K562 (cell line): ENCODE results near the gene ANKRD66. TPM values are rescaled to one million over a fixed set of nuclear protein-coding genes. Genes with fewer than 3 reads are reported as not detected.

Source experiments
- ATAC-seq: fragments of 200-7000 bp; cut with Tn5 transposase; 3 replicates; pipeline ENCODE4 v1.9.1; 2020; ENCODE audit warnings: moderate library complexity
- BruUV-seq: library from RNA; stranded (reverse); fragments of 400-500 nt; replicated peaks from 2 replicates; lab custom pipeline; 2021; lab: Mats Ljungman, UMichigan
- CTCF ChIA-PET: fragments of 300-600 bp; formaldehyde crosslinking; extraction: SDS; loops from one replicate; lab custom pipeline; 2021; ENCODE audit warnings: low intra/inter-chr PET ratio; lab: Yijun Ruan, JAX
- POLR2A ChIA-PET: fragments of 300-600, 350-650 bp; sonication (Branson Sonifier 250); formaldehyde crosslinking; extraction: SDS; loops from one replicate; lab custom pipeline; 2021; ENCODE audit warnings: antibody characterized with exemption, inconsistent platforms; lab: Yijun Ruan, JAX
- DNase-seq, 4 experiments: peaks; one replicate each; pipeline versions ENCODE4 v3.0.0 to v3.0.0-alpha.2; 2011 to 2018; ENCODE audit warnings: low spot score in 3 of 4, mixed read lengths in 3 of 4; ENCODE audit errors: extremely low read depth in 1 of 4
- FAIRE-seq: peaks from 2 replicates; lab custom pipeline; 2011; peaks lifted over from hg19 to GRCh38; lab: Jason Lieb, UNC
- H2AFZ ChIP-seq: 2 replicates; pipeline ENCODE4 v1.6.0; 2011; ENCODE audit warnings: low read depth, low read length, control low read depth, inconsistent platforms
- H3K27ac ChIP-seq: fragments of 200-600 bp; 3 replicates; pipeline ENCODE4 v1.8.0; 2011; ENCODE audit warnings: low read depth, mild to moderate bottlenecking, control low read depth, inconsistent platforms, low read length, moderate library complexity, mixed read lengths; ENCODE audit errors: extremely low read depth
- H3K27me3 ChIP-seq, 2 experiments: fragments of 300-600 bp in 1 of 2; 2 replicates in 1 of 2; 3 replicates in 1 of 2; pipeline versions ENCODE4 v1.6.0 to v1.8.0; 2011; ENCODE audit warnings: inconsistent platforms in 2 of 2, low read length in 2 of 2, mild to moderate bottlenecking in 1 of 2, mixed read lengths in 1 of 2, moderate library complexity in 1 of 2; ENCODE audit not compliant: control insufficient read depth in 2 of 2, insufficient read depth in 2 of 2
- H3K36me3 ChIP-seq: fragments of 300-600 bp; 3 replicates; pipeline ENCODE4 v1.8.0; 2011; ENCODE audit warnings: mild to moderate bottlenecking, low read length, inconsistent platforms; ENCODE audit not compliant: control insufficient read depth, insufficient read depth
- H3K4me1 ChIP-seq, 2 experiments: fragments of 200-600 bp in 1 of 2; replicated peaks in 1 of 2; 2 replicates in 1 of 2; 3 replicates in 1 of 2; pipeline versions ENCODE4 v1.5.1 to v1.8.0; 2011; ENCODE audit warnings: inconsistent platforms in 2 of 2, low read length in 2 of 2, mild to moderate bottlenecking in 1 of 2, mixed read lengths in 1 of 2, moderate library complexity in 1 of 2; ENCODE audit not compliant: control insufficient read depth in 2 of 2, insufficient read depth in 2 of 2
- H3K4me2 ChIP-seq: 2 replicates; pipeline ENCODE4 v1.6.1; 2011; ENCODE audit warnings: low read length, control low read depth, inconsistent platforms, mixed read lengths; ENCODE audit not compliant: insufficient read depth
- H3K4me3 ChIP-seq: fragments of 200-600 bp; sonication (generic), shearing (Covaris generic); 2 replicates; pipeline ENCODE4 v1.5.1; 2016; ENCODE audit warnings: control low read depth, inconsistent platforms
- H3K79me2 ChIP-seq: fragments of 200-600 bp; 3 replicates; pipeline ENCODE4 v1.8.0; 2011; ENCODE audit warnings: low read length, inconsistent platforms; ENCODE audit not compliant: control insufficient read depth, insufficient read depth
- H3K9ac ChIP-seq, 2 experiments: 2 replicates each; pipeline versions ENCODE4 v1.6.0 to v1.6.1; 2011; ENCODE audit warnings: low read depth in 2 of 2, low read length in 2 of 2, control low read depth in 1 of 2, inconsistent platforms in 1 of 2, mild to moderate bottlenecking in 1 of 2, mixed read lengths in 1 of 2; ENCODE audit not compliant: insufficient read depth in 1 of 2
- H3K9me1 ChIP-seq: one replicate; pipeline ENCODE4 v1.6.0; 2011; ENCODE audit warnings: inconsistent platforms, mild to moderate bottlenecking, low read length, moderate library complexity; ENCODE audit not compliant: control insufficient read depth, insufficient read depth
- H3K9me3 ChIP-seq: replicated peaks from 2 replicates; pipeline ENCODE4 v1.5.1; 2011; ENCODE audit warnings: low read depth, low read length, inconsistent platforms; ENCODE audit not compliant: control insufficient read depth, insufficient read depth
- H4K20me1 ChIP-seq: replicated peaks from 2 replicates; pipeline ENCODE4 v1.6.1; 2011; ENCODE audit warnings: low read length, inconsistent platforms, mixed read lengths; ENCODE audit not compliant: control insufficient read depth, insufficient read depth
- ERF ChIP-seq: fragments of 450-650 bp; formaldehyde crosslinking; IDR thresholded peaks from 2 replicates; pipeline ENCODE4 v1.4.0; 2020; ENCODE audit warnings: mild to moderate bottlenecking, mixed read lengths
- HDAC2 ChIP-seq: fragments of 450-650 bp; IDR thresholded peaks from 2 replicates; pipeline ENCODE4 v1.6.1; 2016; ENCODE audit warnings: mild to moderate bottlenecking
- HEY1 ChIP-seq: fragments of 250-450 bp; sonication (Bioruptor Pico); IDR thresholded peaks from 2 replicates; pipeline ENCODE4 v1.5.0; 2020; ENCODE audit warnings: mild to moderate bottlenecking, moderate library complexity, borderline replicate concordance
- TEAD2 ChIP-seq: fragments of 450-650 bp; IDR thresholded peaks from 2 replicates; pipeline ENCODE4 v1.6.1; 2016; ENCODE audit warnings: missing genetic modification characterization, control low read depth, missing compliant biosample characterization
- ZNF12 ChIP-seq: sonication (generic); formaldehyde crosslinking; IDR thresholded peaks from 2 replicates; pipeline ENCODE4 v1.4.0; 2020; ENCODE audit warnings: mild to moderate bottlenecking, missing genetic modification reagents
- ZNF197 ChIP-seq: fragments of 200-800 bp; sonication (Bioruptor generic); IDR thresholded peaks from 2 replicates; pipeline ENCODE4 v1.6.1; 2016; ENCODE audit warnings: low read depth, missing genetic modification characterization, missing compliant biosample characterization
- ZNF57 ChIP-seq: fragments of 450-650 bp; formaldehyde crosslinking; IDR thresholded peaks from 2 replicates; pipeline ENCODE4 v1.4.0; 2020; ENCODE audit warnings: mild to moderate bottlenecking, moderate library complexity
- ZSCAN29 ChIP-seq: fragments of 450-650 bp; IDR thresholded peaks from 2 replicates; pipeline ENCODE4 v1.6.1; 2017
- WGBS: fragments of 100-300 bp; shearing (Covaris generic); methylation state at CpG from one replicate; pipeline ENCODE4 v1.1.6; 2016; ENCODE audit warnings: low coverage, mixed read lengths; ENCODE audit not compliant: insufficient coverage; ENCODE audit errors: missing lambda C conversion rate; 5-methylcytosine and 5-hydroxymethylcytosine counted together
- in situ Hi-C: fragments of 300-500 bp; cut with MboI; formaldehyde crosslinking; loops from 4 replicates; pipeline ENCODE4 v1.15.0; 2018; ENCODE audit warnings: inconsistent platforms, mixed read lengths
- intact Hi-C: fragments of 100-400 bp; cut with micrococcal nuclease; formaldehyde crosslinking; loops from 2 replicates; pipeline ENCODE4 v1.14.2; 2022
- polyA plus RNA-seq, 8 experiments: library from polyadenylated mRNA; depleted of rRNA in 4 of 8; stranded (reverse) in 5 of 8; unstranded in 3 of 8; fragments of >200 nt; fragmentation: Nextera tagmentation in 2 of 8; fragmentation: Illumina TruSeq in 1 of 8; extraction: Ambion mirVana in 2 of 8; extraction: Trizol in 1 of 8; gene quantifications; 2 replicates each; pipeline versions ENCODE4 v1.2.1 to v1.2.3, GENCODE V29; 2011 to 2014; ENCODE audit warnings: inconsistent platforms in 1 of 8, missing spikeins in 1 of 8
- total RNA-seq, 7 experiments: library from RNA; depleted of rRNA in 6 of 7; stranded (reverse); fragments of >200 nt in 6 of 7; fragmentation: Illumina TruSeq in 2 of 7; extraction: Trizol in 2 of 7; gene quantifications; 2 replicates each; pipeline versions ENCODE4 v1.2.1 to v1.2.3, GENCODE V29; 2011 to 2021; ENCODE audit warnings: low replicate concordance in 1 of 7
- TF ChIP-seq, protein P1 (sequence below): sonication (generic); formaldehyde crosslinking; IDR thresholded peaks from 2 replicates; pipeline ENCODE4 v1.8.0; 2022; ENCODE audit warnings: mild to moderate bottlenecking, low read depth, missing genetic modification reagents
- TF ChIP-seq, protein P2 (sequence below): sonication (generic); formaldehyde crosslinking; IDR thresholded peaks from 2 replicates; pipeline ENCODE4 v1.8.0; 2022; ENCODE audit warnings: missing genetic modification reagents, mild to moderate bottlenecking, borderline replicate concordance
- TF ChIP-seq, protein P3 (sequence below): fragments of 250-450 bp; sonication (Bioruptor Pico); IDR thresholded peaks from 2 replicates; pipeline ENCODE4 v1.8.0; 2021; ENCODE audit warnings: mild to moderate bottlenecking, moderate library complexity
- TF ChIP-seq, protein P4 (sequence below), 2 experiments: fragments of 450-650 bp in 1 of 2; sonication (generic) in 1 of 2; formaldehyde crosslinking; conservative IDR thresholded peaks; 2 replicates each; pipeline versions ENCODE4 v1.4.0 to v1.8.1; 2020 to 2022; ENCODE audit warnings: mild to moderate bottlenecking in 1 of 2, missing genetic modification reagents in 1 of 2

ANKRD66 gene
- total and polyA plus RNA-seq, 9 of the 15 experiments (the other 6 are each of a cell fraction or from before 2014, with no cell fraction given) = not detected

DNA sequence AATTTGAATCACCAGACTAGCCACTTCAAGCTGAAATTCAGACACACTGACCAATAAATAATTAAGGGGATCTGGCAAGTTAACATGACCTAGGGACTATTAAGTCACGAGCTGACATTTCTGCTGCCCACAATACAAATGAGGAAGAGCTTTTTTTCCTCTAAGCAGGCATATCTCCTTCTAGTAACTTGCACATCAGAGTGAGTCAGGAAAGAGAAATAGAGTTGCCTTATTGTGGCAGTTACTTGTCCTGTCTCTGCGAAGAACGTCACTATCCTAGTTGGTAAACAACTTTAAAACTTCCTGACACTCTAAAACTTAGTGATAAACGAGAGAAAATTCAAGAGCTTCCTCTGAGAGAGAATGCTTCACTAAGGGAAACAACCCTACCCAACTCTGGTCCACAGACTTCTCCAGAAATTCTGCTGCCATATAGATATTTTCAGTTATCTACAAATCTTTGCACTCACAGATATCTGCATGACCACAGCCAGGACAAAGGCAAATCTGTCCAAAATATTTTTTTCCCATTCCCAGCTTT, 15.7 kb upstream of the ANKRD66 start:
- Histone ChIP-seq H3K4me1 (peaks cover 0 to 7% of the 10 kb centered on the region in 2 experiments; a peak in 1 of 5 replicates), H3K4me2 (no peak overlapping the region), H3K9ac (no peak overlapping the region), H3K4me3 (no peak overlapping the region), H3K27me3 (peaks cover 6 to 16% of the 10 kb centered on the region in 2 experiments; a peak in 4 of 5 replicates), H4K20me1 (no peaks in the 10 kb centered on the region), H2AFZ (no peak overlapping the region), H3K79me2 (no peaks in the 10 kb centered on the region), H3K36me3 (no peaks in the 10 kb centered on the region), H3K9me3 (no peaks in the 10 kb centered on the region), H3K27ac (no peak overlapping the region), H3K9me1 (no peaks in the 10 kb centered on the region)
- in situ Hi-C loops (no loop called here), intact Hi-C loops (no loop called here)
- whole genome bisulfite sequencing = 0% methylated on average over 4 of the region's 4 CpGs
- ChIA-PET CTCF (no interaction called here), POLR2A (no interaction called here)
- BruUV-seq = no TSS peak
- FAIRE-seq = no peak
- no peak for TF ChIP-seq HEY1 (CRISPR knock-in tag)
- TF ChIP-seq TEAD2 (tag) = no peak
- TF ChIP-seq, protein P1, sequence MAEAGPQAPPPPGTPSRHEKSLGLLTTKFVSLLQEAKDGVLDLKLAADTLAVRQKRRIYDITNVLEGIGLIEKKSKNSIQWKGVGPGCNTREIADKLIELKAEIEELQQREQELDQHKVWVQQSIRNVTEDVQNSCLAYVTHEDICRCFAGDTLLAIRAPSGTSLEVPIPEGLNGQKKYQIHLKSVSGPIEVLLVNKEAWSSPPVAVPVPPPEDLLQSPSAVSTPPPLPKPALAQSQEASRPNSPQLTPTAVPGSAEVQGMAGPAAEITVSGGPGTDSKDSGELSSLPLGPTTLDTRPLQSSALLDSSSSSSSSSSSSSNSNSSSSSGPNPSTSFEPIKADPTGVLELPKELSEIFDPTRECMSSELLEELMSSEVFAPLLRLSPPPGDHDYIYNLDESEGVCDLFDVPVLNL (CRISPR knock-in tag) = no peak
- no peak for TF ChIP-seq ZSCAN29
- TF ChIP-seq, protein P2, sequence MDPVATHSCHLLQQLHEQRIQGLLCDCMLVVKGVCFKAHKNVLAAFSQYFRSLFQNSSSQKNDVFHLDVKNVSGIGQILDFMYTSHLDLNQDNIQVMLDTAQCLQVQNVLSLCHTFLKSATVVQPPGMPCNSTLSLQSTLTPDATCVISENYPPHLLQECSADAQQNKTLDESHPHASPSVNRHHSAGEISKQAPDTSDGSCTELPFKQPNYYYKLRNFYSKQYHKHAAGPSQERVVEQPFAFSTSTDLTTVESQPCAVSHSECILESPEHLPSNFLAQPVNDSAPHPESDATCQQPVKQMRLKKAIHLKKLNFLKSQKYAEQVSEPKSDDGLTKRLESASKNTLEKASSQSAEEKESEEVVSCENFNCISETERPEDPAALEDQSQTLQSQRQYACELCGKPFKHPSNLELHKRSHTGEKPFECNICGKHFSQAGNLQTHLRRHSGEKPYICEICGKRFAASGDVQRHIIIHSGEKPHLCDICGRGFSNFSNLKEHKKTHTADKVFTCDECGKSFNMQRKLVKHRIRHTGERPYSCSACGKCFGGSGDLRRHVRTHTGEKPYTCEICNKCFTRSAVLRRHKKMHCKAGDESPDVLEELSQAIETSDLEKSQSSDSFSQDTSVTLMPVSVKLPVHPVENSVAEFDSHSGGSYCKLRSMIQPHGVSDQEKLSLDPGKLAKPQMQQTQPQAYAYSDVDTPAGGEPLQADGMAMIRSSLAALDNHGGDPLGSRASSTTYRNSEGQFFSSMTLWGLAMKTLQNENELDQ (CRISPR knock-in tag) = no peak
- no peak for TF ChIP-seq ZNF57 (CRISPR knock-in tag)
- TF ChIP-seq, protein P3, sequence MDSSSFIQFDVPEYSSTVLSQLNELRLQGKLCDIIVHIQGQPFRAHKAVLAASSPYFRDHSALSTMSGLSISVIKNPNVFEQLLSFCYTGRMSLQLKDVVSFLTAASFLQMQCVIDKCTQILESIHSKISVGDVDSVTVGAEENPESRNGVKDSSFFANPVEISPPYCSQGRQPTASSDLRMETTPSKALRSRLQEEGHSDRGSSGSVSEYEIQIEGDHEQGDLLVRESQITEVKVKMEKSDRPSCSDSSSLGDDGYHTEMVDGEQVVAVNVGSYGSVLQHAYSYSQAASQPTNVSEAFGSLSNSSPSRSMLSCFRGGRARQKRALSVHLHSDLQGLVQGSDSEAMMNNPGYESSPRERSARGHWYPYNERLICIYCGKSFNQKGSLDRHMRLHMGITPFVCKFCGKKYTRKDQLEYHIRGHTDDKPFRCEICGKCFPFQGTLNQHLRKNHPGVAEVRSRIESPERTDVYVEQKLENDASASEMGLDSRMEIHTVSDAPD (CRISPR knock-in tag) = no peak
- TF ChIP-seq, protein P4, sequence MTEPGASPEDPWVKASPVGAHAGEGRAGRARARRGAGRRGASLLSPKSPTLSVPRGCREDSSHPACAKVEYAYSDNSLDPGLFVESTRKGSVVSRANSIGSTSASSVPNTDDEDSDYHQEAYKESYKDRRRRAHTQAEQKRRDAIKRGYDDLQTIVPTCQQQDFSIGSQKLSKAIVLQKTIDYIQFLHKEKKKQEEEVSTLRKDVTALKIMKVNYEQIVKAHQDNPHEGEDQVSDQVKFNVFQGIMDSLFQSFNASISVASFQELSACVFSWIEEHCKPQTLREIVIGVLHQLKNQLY (CRISPR knock-in tag; conservative IDR thresholded peaks at IDR 0.05) = no peak
- TF ChIP-seq HDAC2 = no peak
- no peak for TF ChIP-seq ERF (CRISPR knock-in tag)
- TF ChIP-seq ZNF197 (CRISPR knock-in tag) = no peak
- TF ChIP-seq ZNF12 = no peak
- ATAC-seq = no peak
- no peak for DNase-seq
